ENCODE data around the gene PARN. TPM values are rescaled to one million over a fixed set of nuclear protein-coding genes. Genes with fewer than 3 reads are reported as not detected.

The PARN gene
- total RNA-seq, 1 experiment from 2014 or later: 57.8 TPM

GRCh38 chr16:14486520-14487303, 143.3 kb downstream of the PARN start:
- Histone ChIP-seq H3K36me3 (ENCODE audit: control insufficient read depth, insufficient read depth, low read length) (no peaks in the 10 kb centered on the region), H3K4me1 (ENCODE audit: control insufficient read depth, insufficient read depth, low read length) (peaks cover 21% of the 10 kb centered on the region), H3K27ac (ENCODE audit: low read length) (peak overlapping the region; percentile 57), H3K27me3 (ENCODE audit: control insufficient read depth, insufficient read depth, low read length) (no peaks in the 10 kb centered on the region), H3K4me3 (ENCODE audit: low read depth in 2 of 2, low read length in 2 of 2) (peak overlapping the region in 1 of 2 experiments; percentile 28; a peak in 2 of 4 replicates), H3K9me3 (ENCODE audit: control insufficient read depth, insufficient read depth, low read depth, low read length) (no peaks in the 10 kb centered on the region)
- in situ Hi-C loops (cut with HindIII; ENCODE audit: low pct_unique_long_range_greater_than_20kb, low sequenced_read_pairs) (no loop called here), intact Hi-C loops (cut with micrococcal nuclease; ENCODE audit: unreplicated experiment) (loop anchor here (5.0 kb wide), 1 partner anchor 184 kb away; no protein-coding TSS in a partner anchor)
- CTCF ChIA-PET: no interaction called here
- POLR2A ChIA-PET: interaction anchor here (0.7 kb wide), 1 partner anchor 183 kb away, joined by 5 read pairs; no protein-coding TSS in a partner anchor
- TF ChIP-seq TCF7L2 (IDR thresholded peaks at IDR 0.05; ENCODE audit: low read depth, low read length): no peak
- TF ChIP-seq POLR2AphosphoS5 (IDR thresholded peaks at IDR 0.05; ENCODE audit: low read depth, low read length): no peak
- DNase-seq (ENCODE audit: low read depth, low spot score) (no peak), ATAC-seq (peak; percentile 92)
- no TSS peak for BruUV-seq (replicated peaks)

DNA sequence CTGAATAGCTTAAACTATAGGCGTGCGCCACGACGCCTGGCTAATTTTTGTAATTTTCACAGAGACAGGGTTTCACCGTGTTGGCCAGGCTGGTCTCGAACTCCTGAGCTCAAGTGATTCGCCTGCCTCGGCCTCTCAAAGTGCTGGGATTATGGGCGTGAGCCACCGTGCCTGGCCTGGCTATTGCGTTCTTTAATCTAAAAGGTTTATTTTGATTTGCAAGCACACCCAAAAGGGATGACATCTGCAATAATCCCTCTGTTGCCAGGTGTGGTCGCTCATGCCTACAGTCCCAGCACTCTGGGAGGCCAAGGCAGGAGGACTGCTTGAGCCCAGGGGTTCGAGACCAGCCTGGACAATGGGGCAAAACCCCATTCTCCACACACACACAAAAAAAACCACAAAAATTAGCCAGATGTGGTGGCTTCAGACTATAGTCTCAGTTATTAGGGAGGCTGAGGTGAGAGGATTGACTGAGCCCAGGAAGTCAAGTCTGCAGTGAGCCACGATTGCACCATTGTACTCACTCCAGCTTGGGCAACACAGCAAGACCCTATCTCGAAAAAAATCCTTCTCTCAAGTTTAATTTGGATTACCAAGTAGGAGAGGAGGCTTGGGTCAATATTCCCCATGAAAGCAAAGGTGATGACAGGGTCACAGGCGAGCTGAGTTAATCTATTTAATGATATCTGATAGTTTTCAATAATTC, 144.1 kb downstream of the PARN start:
- intact Hi-C loops (cut with micrococcal nuclease; ENCODE audit: unreplicated experiment) (loop anchor here (5.0 kb wide), 1 partner anchor 184 kb away; no protein-coding TSS in a partner anchor), in situ Hi-C loops (cut with HindIII; ENCODE audit: low pct_unique_long_range_greater_than_20kb, low sequenced_read_pairs) (no loop called here)
- Histone ChIP-seq H3K36me3 (ENCODE audit: control insufficient read depth, insufficient read depth, low read length) (no peaks in the 10 kb centered on the region; the same call in 1 of the 2 replicates), H3K9me3 (ENCODE audit: control insufficient read depth, insufficient read depth, low read depth, low read length) (no peaks in the 10 kb centered on the region), H3K27ac (ENCODE audit: low read length) (peak overlapping the region; percentile 57), H3K4me3 (ENCODE audit: low read depth in 2 of 2, low read length in 2 of 2) (no peak overlapping the region), H3K4me1 (ENCODE audit: control insufficient read depth, insufficient read depth, low read length) (peaks cover 21% of the 10 kb centered on the region), H3K27me3 (ENCODE audit: control insufficient read depth, insufficient read depth, low read length) (no peaks in the 10 kb centered on the region)
- DNase-seq (ENCODE audit: low read depth, low spot score): no peak
- TF ChIP-seq CTCF (IDR thresholded peaks at IDR 0.05) (no peak), POLR2AphosphoS5 (IDR thresholded peaks at IDR 0.05; ENCODE audit: low read depth, low read length) (no peak), SIN3A (IDR thresholded peaks at IDR 0.05; ENCODE audit: borderline replicate concordance, insufficient read depth, low read depth, low read length) (no peak), TCF7L2 (IDR thresholded peaks at IDR 0.05; ENCODE audit: low read depth, low read length) (no peak)
- TF ChIP-seq, protein P1, sequence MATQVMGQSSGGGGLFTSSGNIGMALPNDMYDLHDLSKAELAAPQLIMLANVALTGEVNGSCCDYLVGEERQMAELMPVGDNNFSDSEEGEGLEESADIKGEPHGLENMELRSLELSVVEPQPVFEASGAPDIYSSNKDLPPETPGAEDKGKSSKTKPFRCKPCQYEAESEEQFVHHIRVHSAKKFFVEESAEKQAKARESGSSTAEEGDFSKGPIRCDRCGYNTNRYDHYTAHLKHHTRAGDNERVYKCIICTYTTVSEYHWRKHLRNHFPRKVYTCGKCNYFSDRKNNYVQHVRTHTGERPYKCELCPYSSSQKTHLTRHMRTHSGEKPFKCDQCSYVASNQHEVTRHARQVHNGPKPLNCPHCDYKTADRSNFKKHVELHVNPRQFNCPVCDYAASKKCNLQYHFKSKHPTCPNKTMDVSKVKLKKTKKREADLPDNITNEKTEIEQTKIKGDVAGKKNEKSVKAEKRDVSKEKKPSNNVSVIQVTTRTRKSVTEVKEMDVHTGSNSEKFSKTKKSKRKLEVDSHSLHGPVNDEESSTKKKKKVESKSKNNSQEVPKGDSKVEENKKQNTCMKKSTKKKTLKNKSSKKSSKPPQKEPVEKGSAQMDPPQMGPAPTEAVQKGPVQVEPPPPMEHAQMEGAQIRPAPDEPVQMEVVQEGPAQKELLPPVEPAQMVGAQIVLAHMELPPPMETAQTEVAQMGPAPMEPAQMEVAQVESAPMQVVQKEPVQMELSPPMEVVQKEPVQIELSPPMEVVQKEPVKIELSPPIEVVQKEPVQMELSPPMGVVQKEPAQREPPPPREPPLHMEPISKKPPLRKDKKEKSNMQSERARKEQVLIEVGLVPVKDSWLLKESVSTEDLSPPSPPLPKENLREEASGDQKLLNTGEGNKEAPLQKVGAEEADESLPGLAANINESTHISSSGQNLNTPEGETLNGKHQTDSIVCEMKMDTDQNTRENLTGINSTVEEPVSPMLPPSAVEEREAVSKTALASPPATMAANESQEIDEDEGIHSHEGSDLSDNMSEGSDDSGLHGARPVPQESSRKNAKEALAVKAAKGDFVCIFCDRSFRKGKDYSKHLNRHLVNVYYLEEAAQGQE (IDR thresholded peaks at IDR 0.05; ENCODE audit: insufficient read depth in 1 of 2, low read depth in 2 of 2, low read length in 1 of 2): no peak
- no peak for ATAC-seq
- CTCF ChIA-PET: no interaction called here
- POLR2A ChIA-PET: interaction anchor here (0.5 to 0.7 kb wide), 2 partner anchors 182 to 317 kb away, joined by 3 to 5 read pairs; no protein-coding TSS in a partner anchor
- no TSS peak for BruUV-seq (replicated peaks)
